ENCODE data around the gene TMEM217. TPM values are rescaled to one million over a fixed set of nuclear protein-coding genes. Genes with fewer than 3 reads are reported as not detected.
A peak's percentile ranks its signal among the peaks of the same experiment; 100 is the strongest.

The TMEM217 gene
- total RNA-seq, 2 experiments from 2014 or later = 0.81 to 0.95 TPM

DNA sequence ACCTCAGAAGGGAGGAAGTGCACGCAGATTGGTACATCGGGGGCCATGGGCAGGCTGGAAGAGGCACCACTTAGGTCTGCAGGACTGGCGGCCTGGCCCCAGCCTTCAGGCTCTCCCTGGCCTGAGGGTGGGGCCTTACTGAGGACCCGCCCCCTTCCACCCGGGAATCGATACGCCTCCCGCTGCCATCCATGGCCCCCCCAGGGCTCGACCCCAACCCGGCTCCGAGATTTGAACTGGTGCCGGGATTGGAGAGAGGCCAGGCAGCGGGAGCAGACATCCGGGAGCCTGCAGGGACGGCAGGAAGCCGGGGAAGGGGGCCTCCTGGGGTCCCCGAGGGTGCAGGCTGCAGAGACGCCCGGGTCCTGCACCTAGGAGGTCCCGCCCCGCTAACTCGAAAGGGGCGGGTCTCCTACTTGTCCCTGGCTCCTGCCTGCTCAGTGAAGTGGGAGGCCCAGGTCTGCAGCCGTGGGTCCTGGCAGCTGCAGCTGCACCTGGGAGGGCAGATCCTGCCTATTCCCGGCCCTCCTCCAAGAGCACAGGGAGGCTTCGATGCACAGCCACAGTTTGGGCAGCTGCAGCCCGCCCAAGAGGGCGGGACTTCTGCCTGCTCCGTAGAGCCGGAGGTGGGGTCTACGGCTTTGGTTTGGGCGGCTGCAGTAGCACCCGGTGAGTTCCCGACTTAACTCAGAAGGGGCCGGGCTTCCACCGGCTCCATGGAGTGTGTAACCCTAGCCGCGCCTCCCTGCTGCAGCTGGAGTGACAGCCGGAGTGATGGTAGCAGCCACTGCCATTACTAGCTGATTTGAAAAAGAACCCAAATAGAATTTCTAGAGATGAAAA is 35.6 kb downstream of the TMEM217 start:
- Mint-ChIP-seq H3K27me3 (ENCODE audit: low read depth) (no peaks in the 10 kb centered on the region), H3K9me3 (no peaks in the 10 kb centered on the region), H3K4me1 (ENCODE audit: low read depth) (peaks cover 24% of the 10 kb centered on the region), H3K4me3 (peak overlapping the region; percentile 56), H3K27ac (peak overlapping the region; percentile 26), H3K36me3 (ENCODE audit: low read depth) (no peaks in the 10 kb centered on the region)
- peak; percentile 90 for DNase-seq
- CTCF ChIA-PET = interaction anchor here (0.6 to 5.3 kb wide), 4 partner anchors 10 to 204 kb away, joined by 3 to 35 read pairs (median 10); no protein-coding TSS in a partner anchor
- intact Hi-C loops (cut with micrococcal nuclease) = loop anchor here (1.0 kb wide), 3 partner anchors 18 to 93 kb away; partner anchors contain the start of gene TBC1D22B

- H3K27me3 Mint-ChIP-seq (ENCODE audit: low read depth) = no peaks in the 10 kb centered on the region
- no peak overlapping the region for H3K27ac Mint-ChIP-seq
- H3K9me3 Mint-ChIP-seq = no peaks in the 10 kb centered on the region
- intact Hi-C loops (cut with micrococcal nuclease) = loop anchor here (1.0 kb wide), 3 partner anchors 19 to 94 kb away; partner anchors contain the start of gene TBC1D22B
- peak overlapping the region; percentile 56 for H3K4me3 Mint-ChIP-seq
- no peaks in the 10 kb centered on the region for H3K36me3 Mint-ChIP-seq (ENCODE audit: low read depth)
- CTCF ChIA-PET = interaction anchor here (3.4 to 5.3 kb wide), 2 partner anchors 12 to 203 kb away, joined by 17 to 35 read pairs; no protein-coding TSS in a partner anchor
- peaks cover 24% of the 10 kb centered on the region for H3K4me1 Mint-ChIP-seq (ENCODE audit: low read depth)
- no peak for DNase-seq
Measured at GRCh38 chr6:37221585-37222124, 36.3 kb downstream of the TMEM217 start.

DNA sequence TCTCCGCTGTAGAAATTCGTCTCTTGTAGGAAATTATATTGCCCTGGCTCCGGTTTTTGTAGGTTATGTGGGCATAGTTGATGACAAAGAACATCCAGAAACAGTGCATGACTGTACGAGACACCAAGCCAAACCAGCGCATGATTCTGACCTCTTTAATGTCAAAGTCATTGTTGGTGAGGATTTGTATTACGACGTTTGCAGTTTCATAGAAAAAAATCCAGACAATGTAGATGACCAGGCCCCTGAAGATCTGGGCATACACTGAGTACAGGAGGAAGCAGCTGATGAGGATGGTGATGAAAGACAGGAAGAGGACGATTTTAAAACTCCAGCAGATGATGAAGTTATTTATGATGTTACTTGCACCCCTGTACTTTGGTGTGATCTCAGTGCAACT is 39.4 kb downstream of the TMEM217 start:
- Mint-ChIP-seq H3K9me3 (no peaks in the 10 kb centered on the region), H3K27me3 (ENCODE audit: low read depth) (no peaks in the 10 kb centered on the region), H3K4me3 (no peak overlapping the region), H3K27ac (no peak overlapping the region), H3K36me3 (ENCODE audit: low read depth) (no peaks in the 10 kb centered on the region), H3K4me1 (ENCODE audit: low read depth) (peaks cover 24% of the 10 kb centered on the region)
- CTCF ChIA-PET = interaction anchor here (5.3 kb wide), 1 partner anchor 200 kb away, joined by 35 read pairs; no protein-coding TSS in a partner anchor
- intact Hi-C loops (cut with micrococcal nuclease) = no loop called here
- DNase-seq = no peak

- Mint-ChIP-seq H3K4me1 (ENCODE audit: low read depth) (peaks cover 23% of the 10 kb centered on the region), H3K27ac (no peak overlapping the region), H3K9me3 (no peaks in the 10 kb centered on the region), H3K36me3 (ENCODE audit: low read depth) (no peaks in the 10 kb centered on the region), H3K27me3 (ENCODE audit: low read depth) (no peaks in the 10 kb centered on the region), H3K4me3 (no peak overlapping the region)
- DNase-seq = no peak
- CTCF ChIA-PET = interaction anchor here (19.0 kb wide), 1 partner anchor 193 kb away, joined by 704 read pairs; no protein-coding TSS in a partner anchor
- intact Hi-C loops (cut with micrococcal nuclease) = no loop called here
Measured at GRCh38 chr6:37218061-37218460, 39.9 kb downstream of the TMEM217 start.

DNA sequence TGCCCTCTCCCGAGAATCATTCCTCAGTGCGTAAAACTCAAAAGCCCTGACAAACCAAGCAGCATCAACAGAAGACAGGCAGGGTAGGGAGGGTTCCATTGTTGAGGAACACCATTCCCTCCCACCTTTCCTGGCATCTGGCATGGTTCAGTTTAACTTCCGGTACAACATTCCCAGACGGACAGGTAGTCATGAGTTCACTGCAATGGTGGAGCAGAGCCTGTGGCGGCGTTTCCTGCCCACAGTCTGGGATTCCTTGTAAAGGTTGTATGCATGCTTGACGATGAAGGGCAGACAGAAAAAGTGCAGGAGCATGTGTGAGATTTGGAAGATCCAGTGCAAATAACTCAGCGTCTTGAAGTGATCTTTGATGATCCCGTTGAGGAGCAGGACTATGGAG is 45.7 kb downstream of the TMEM217 start:
- Mint-ChIP-seq H3K27ac (no peak overlapping the region), H3K9me3 (no peaks in the 10 kb centered on the region), H3K4me1 (ENCODE audit: low read depth) (peaks cover 30% of the 10 kb centered on the region), H3K4me3 (no peak overlapping the region), H3K36me3 (ENCODE audit: low read depth) (no peaks in the 10 kb centered on the region), H3K27me3 (ENCODE audit: low read depth) (no peaks in the 10 kb centered on the region)
- intact Hi-C loops (cut with micrococcal nuclease) = no loop called here
- no peak for DNase-seq
- CTCF ChIA-PET = interaction anchor here (0.6 to 19.0 kb wide), 5 partner anchors 11 to 327 kb away, joined by 3 to 704 read pairs (median 3); no protein-coding TSS in a partner anchor

GRCh38 chr6:37210313-37210968 is 47.5 kb downstream of the TMEM217 start:
- CTCF ChIA-PET = interaction anchor here (0.6 to 19.0 kb wide), 25 partner anchors 10 to 444 kb away, joined by 3 to 704 read pairs (median 5); partner anchors contain the start of genes C6orf89 and PIM1
- peak; percentile 93 for DNase-seq
- intact Hi-C loops (cut with micrococcal nuclease) = loop anchor here (1.0 kb wide), 6 partner anchors 105 to 444 kb away; partner anchors contain the start of gene C6orf89
- Mint-ChIP-seq H3K4me1 (ENCODE audit: low read depth) (peaks cover 47% of the 10 kb centered on the region), H3K27ac (peak overlapping the region; percentile 81), H3K27me3 (ENCODE audit: low read depth) (no peaks in the 10 kb centered on the region), H3K4me3 (no peak overlapping the region), H3K36me3 (ENCODE audit: low read depth) (no peaks in the 10 kb centered on the region), H3K9me3 (no peaks in the 10 kb centered on the region)

GRCh38 chr6:37209461-37210205 is 48.3 kb downstream of the TMEM217 start:
- H3K27ac Mint-ChIP-seq = peak overlapping the region; percentile 81
- intact Hi-C loops (cut with micrococcal nuclease) = loop anchor here (1.0 to 2.0 kb wide), 8 partner anchors 26 to 443 kb away; partner anchors contain the start of gene C6orf89
- H3K4me3 Mint-ChIP-seq = peak overlapping the region; percentile 1
- peak; percentile 80 for DNase-seq
- H3K36me3 Mint-ChIP-seq (ENCODE audit: low read depth) = no peaks in the 10 kb centered on the region
- CTCF ChIA-PET = interaction anchor here (0.6 to 19.0 kb wide), 42 partner anchors 9 to 455 kb away, joined by 3 to 704 read pairs (median 4); partner anchors contain the start of genes C6orf89, PIM1, TBC1D22B and TMEM217
- no peaks in the 10 kb centered on the region for H3K27me3 Mint-ChIP-seq (ENCODE audit: low read depth)
- H3K4me1 Mint-ChIP-seq (ENCODE audit: low read depth) = peaks cover 54% of the 10 kb centered on the region
- no peaks in the 10 kb centered on the region for H3K9me3 Mint-ChIP-seq

DNA sequence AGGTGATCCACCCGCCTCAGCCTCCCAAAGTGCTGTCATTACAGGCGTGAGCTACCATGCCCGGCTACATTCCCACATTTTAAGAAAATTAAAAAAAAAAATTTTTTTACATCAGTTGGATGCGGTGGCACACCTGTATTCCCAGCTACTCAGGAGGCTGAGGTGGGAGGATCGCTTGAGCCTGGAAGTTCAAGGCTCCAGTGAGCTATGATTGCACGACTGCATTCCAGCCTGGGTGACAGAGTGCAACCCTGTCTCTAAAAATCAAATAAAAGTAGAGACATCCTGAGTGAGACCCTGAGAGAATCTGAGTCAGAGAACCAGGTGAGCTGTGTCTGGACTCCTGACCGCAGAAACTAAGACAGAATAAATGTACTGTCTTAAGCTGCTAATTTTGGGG is 49.2 kb downstream of the TMEM217 start:
- Mint-ChIP-seq H3K9me3 (no peaks in the 10 kb centered on the region), H3K36me3 (ENCODE audit: low read depth) (no peaks in the 10 kb centered on the region), H3K27ac (no peak overlapping the region), H3K4me1 (ENCODE audit: low read depth) (peaks cover 61% of the 10 kb centered on the region), H3K27me3 (ENCODE audit: low read depth) (no peaks in the 10 kb centered on the region), H3K4me3 (no peak overlapping the region)
- CTCF ChIA-PET = interaction anchor here (0.6 to 19.0 kb wide), 28 partner anchors 8 to 567 kb away, joined by 3 to 704 read pairs (median 4); partner anchors contain the start of genes C6orf89, PIM1, TBC1D22B and TMEM217
- intact Hi-C loops (cut with micrococcal nuclease) = loop anchor here (1.0 to 2.0 kb wide), 4 partner anchors 25 to 157 kb away; no protein-coding TSS in a partner anchor
- no peak for DNase-seq

GRCh38 chr6:37207903-37208456 is 50.0 kb downstream of the TMEM217 start:
- CTCF ChIA-PET = interaction anchor here (0.5 to 19.0 kb wide), 20 partner anchors 7 to 568 kb away, joined by 3 to 704 read pairs (median 4); partner anchors contain the start of gene PIM1
- intact Hi-C loops (cut with micrococcal nuclease) = loop anchor here (1.0 to 2.0 kb wide), 3 partner anchors 35 to 157 kb away; no protein-coding TSS in a partner anchor
- H3K4me1 Mint-ChIP-seq (ENCODE audit: low read depth) = peaks cover 69% of the 10 kb centered on the region
- no peaks in the 10 kb centered on the region for H3K36me3 Mint-ChIP-seq (ENCODE audit: low read depth)
- no peaks in the 10 kb centered on the region for H3K9me3 Mint-ChIP-seq
- H3K27ac Mint-ChIP-seq = peak overlapping the region; percentile 73
- no peaks in the 10 kb centered on the region for H3K27me3 Mint-ChIP-seq (ENCODE audit: low read depth)
- peak; percentile 98 for DNase-seq
- H3K4me3 Mint-ChIP-seq = no peak overlapping the region

DNA sequence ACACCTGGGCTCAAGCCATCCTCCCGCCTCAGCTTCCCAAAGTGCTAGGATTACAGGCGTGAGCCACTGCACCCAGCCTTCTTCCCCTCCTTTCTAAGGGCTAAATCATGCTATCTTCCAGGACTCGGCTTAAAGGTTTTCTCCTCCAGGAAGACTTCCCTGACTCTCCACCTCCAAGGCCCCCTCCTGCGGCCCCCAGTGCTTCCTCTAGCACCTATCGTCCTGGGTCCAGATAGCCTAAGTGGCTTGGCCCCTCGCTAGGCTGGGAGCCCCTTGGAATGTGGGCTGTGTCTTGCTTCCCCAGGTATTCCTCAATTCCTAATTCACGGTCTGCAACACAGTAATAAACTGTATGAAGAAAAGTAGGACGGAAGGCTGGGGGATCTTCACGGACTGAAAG is 51.3 kb downstream of the TMEM217 start:
- no peak for DNase-seq
- peak overlapping the region; percentile 41 for H3K27ac Mint-ChIP-seq
- CTCF ChIA-PET = interaction anchor here (0.9 to 19.0 kb wide), 7 partner anchors 9 to 182 kb away, joined by 3 to 704 read pairs (median 8); partner anchors contain the start of gene PIM1
- H3K36me3 Mint-ChIP-seq (ENCODE audit: low read depth) = no peaks in the 10 kb centered on the region
- no peak overlapping the region for H3K4me3 Mint-ChIP-seq
- no peaks in the 10 kb centered on the region for H3K9me3 Mint-ChIP-seq
- intact Hi-C loops (cut with micrococcal nuclease) = no loop called here
- H3K27me3 Mint-ChIP-seq (ENCODE audit: low read depth) = no peaks in the 10 kb centered on the region
- H3K4me1 Mint-ChIP-seq (ENCODE audit: low read depth) = peaks cover 82% of the 10 kb centered on the region

GRCh38 chr6:37205997-37206340 is 52.0 kb downstream of the TMEM217 start:
- H3K36me3 Mint-ChIP-seq (ENCODE audit: low read depth) = no peaks in the 10 kb centered on the region
- CTCF ChIA-PET = interaction anchor here (0.7 to 19.0 kb wide), 6 partner anchors 18 to 333 kb away, joined by 3 to 704 read pairs (median 94); partner anchors contain the start of gene PIM1
- peaks cover 85% of the 10 kb centered on the region for H3K4me1 Mint-ChIP-seq (ENCODE audit: low read depth)
- no peaks in the 10 kb centered on the region for H3K27me3 Mint-ChIP-seq (ENCODE audit: low read depth)
- H3K4me3 Mint-ChIP-seq = no peak overlapping the region
- H3K9me3 Mint-ChIP-seq = no peaks in the 10 kb centered on the region
- DNase-seq = no peak
- H3K27ac Mint-ChIP-seq = peak overlapping the region; percentile 88
- intact Hi-C loops (cut with micrococcal nuclease) = loop anchor here (1.0 kb wide), 2 partner anchors 14 to 173 kb away; no protein-coding TSS in a partner anchor

Data from activated naive CD4-positive, alpha-beta T cell treated with anti-CD3 and anti-CD28 coated beads for 36 hours (primary cell).